ENCODE results near the gene LAD1.

Gene LAD1

DNA sequence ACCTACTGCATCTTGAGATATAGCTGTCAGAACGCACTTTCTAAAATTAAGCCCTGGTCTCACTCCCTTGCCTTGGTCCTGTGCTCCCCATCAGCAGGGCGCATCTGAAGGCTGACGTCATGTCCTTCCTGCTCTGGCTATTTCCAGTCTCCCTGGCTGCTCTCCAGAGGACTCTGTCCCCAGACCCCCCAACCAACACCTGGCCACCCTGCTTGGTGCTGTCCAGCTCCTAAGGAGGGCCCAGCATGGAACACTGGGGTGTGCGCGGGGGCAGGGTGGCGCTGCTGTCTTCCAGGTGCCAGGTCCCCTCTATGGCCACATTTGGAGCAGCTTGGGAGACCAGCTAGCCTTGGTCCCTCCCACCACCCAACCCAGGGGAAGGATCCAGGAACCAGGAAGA is 29.9 kb downstream of the LAD1 start:
- DNase-seq (ENCODE audit: extremely low read depth in 1 of 2, low read depth in 1 of 2): no peak

DNA sequence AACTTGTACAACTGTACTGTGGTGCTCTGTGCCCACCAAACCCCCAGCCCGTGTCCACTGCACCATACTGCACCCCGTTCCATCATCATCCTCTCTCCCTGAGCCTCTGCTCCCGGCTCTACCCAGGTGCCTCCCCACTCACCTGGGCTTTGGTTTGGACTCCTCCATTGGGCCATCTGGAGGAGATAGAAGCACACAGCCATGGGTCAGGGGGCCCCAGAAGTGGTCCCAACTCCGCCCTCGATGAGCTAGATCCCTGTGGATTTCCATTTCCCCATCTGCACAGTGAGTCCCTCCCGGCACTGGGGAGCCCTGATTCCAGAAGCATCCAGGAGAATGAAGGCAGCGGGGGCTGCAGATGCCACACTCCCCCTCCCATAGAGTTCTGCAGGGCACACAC is 32.4 kb downstream of the LAD1 start:
- DNase-seq (ENCODE audit: extremely low read depth in 1 of 2, low read depth in 1 of 2): no peak

DNA sequence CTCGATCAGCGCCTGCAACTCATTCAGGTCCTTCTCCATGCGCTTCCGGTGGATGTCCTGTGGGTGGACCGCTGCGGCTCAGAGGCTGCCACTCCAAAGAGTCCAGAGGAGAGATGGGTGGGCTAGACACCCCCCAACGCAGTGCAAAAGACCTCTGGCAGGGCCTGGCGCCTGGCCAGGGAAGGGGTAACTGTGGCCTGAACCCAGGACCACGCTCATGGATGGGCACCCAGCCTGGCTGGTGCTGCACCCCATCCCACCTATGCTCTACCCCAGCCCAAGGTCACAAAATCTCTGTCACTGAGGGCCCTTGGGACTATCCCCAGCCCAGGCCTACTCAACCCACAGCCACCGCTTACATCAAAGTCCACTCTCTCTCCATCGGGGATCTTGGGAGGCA is 33.9 kb downstream of the LAD1 start:
- DNase-seq (ENCODE audit: extremely low read depth in 1 of 2, low read depth in 1 of 2): no peak

DNA sequence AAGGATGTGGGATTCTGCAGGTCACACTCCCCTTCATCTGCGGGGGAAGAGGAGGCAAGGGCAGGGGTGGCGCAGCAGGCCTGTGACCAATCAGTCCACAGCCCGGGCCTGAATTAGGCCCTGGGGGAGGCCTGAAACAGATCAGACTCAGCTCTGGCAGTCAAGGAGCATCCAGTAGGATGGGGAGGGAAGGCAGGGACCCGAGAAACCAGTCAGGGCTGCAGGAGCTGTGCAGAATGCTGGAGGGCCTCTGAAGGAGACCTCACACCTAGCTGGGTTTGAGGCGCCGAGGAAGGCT is 34.4 kb downstream of the LAD1 start:
- DNase-seq (ENCODE audit: extremely low read depth in 1 of 2, low read depth in 1 of 2): no peak

DNA sequence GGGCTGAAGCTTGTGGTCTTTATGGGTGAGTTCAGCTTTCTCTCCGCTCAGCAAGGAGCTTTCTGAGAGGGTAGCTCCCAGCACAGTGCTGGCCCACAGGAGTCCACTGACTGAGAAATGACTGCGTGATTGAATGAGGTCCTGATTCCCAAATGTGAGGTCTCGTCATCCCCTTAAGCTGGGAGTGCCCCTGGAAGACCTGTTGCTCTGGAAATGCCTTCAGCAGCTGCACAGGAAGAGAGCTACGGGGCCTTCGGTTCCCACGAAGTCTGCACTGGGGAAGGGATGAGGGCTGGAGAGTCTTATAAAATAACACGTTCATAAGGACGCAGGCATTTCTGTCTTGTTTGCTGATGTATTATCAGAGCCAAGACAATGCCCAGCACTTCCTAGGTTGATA is 35.7 kb downstream of the LAD1 start:
- DNase-seq (ENCODE audit: extremely low read depth in 1 of 2, low read depth in 1 of 2): no peak

DNA sequence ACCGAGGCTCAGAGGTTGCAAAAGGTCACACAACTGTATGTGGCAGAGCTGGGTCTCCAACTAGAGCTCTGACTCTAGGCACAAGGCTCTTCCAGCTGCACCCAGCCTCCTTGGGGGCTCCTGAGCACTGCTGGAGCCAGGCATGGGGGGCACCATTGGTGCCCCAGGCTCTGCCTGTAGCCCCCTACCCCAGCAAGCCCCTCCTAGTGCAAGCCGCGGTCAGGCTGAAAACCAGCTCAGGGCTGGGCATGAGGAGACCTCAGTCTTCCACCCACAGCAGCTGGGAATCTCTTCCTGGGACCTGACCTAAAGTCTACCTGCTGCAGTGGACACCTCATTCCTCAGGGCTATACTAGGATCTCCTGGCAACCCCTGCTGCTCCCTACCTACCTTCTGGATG is 36.2 kb downstream of the LAD1 start:
- DNase-seq (ENCODE audit: extremely low read depth in 1 of 2, low read depth in 1 of 2): no peak

DNA sequence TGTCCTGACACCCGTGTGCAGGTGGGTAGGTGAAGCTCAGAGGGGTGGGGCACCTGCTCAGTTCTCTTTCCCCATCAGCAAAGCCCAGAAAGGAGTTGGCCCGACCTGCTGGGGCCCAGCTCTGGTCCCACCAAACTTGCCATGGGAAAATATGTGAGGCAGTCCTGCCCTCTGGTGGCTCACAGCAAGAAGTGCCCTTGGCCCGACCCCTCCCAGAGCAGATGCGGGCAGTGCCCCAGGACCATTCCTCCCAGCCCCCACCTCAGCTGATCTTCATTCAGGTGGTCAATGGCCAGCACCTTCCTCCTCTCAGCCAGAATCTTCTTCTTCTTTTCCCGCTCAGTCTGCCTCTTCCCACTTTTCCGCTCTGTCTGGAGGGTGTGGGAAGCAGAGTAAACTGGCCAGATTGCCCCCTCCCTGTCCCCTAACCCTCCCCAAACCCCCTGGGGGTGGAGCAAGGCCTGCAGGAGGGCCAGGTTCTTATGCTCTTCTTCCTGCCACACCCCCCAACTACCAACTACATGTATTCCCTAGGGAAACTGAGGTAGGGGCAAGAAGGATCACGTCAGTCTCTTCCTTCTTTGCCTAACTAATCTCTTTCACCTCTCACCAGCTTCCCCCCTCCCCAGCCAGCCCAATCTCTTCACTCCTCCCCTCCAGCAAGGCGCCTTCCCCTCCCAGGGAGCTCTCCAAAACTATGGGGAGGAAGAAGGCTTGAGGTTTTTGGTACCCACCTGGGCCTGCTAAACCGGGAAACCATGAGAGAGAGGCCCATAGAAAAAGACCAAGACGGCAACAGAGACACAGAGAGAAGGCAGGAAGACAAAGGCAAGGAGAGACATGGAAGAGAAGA is 37.2 kb downstream of the LAD1 start:
- no peak for DNase-seq (ENCODE audit: extremely low read depth in 1 of 2, low read depth in 1 of 2)

DNA sequence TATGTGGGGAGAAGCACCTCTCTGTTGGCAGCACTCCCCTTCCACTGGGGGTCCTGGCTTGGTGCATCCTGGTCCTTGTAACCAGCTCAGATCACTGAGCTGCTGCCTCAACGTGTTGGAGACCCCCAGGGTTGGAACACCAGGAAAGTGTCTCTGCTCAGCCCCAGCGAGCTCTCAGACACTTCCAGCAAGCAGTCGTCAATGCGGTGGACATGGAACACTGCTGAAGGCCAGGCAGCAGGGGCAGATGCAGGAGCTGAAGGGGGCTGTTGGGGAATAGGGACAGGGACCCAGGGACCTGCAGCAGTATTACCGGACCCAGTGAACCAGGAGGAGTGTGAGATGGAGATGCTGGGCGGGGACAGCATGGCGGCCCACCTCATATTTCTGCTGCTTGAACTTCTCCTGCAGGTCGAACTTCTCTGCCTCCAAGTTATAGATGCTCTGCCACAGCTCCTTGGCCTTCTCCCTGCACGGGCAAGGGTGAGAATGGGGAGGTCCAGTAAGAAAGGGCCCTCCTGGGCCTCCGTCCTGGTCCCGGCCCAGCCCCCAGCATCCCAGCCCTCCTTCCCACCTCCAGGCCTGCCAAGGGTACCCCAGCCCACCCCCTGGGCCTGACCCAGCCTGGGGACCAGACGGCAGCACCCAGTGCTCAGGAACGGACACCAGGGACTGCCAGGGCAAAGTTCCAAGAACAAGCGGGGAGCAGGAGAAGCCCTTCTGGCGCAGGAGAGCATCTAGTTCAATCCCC is 38.0 kb downstream of the LAD1 start:
- DNase-seq (ENCODE audit: extremely low read depth in 1 of 2, low read depth in 1 of 2): no peak

DNA sequence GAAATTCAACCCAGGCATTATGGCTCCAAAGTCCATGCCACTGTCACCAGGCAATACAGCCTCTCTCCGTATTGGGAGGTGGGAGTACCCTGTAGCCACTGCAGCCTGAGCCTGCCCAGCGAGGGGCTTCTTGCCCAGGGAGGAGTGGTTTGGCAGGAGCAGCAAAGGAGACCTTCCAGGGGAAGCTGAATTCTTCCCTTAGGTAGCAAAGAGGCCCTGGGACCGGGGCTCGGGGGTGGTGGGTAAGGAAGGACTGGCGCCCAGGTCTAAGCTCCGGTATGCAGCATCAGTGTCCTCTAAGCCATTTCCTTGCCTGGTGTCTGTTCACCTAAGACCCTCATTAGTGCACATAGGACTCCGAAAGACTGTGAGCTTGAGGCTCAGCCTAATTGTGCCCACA is 38.6 kb downstream of the LAD1 start:
- no peak for DNase-seq (ENCODE audit: extremely low read depth in 1 of 2, low read depth in 1 of 2)

DNA sequence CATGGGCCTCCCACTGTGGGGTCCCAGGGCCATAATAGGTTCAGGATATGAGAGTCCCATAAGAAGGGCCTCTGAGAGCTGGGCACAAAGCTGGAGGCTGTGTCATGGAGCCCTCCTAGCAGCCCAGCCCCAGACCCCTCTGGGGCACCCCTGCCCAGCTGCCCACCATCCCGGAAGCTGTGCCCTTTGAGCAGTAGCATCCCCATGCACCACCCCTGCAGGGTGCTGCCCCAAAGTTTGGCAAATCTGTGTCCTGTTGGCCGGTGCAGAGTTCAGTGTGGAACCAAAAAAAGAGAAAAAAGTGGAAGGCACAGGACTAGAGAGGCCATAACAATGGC is 39.3 kb downstream of the LAD1 start:
- DNase-seq (ENCODE audit: extremely low read depth in 1 of 2, low read depth in 1 of 2): no peak

DNA sequence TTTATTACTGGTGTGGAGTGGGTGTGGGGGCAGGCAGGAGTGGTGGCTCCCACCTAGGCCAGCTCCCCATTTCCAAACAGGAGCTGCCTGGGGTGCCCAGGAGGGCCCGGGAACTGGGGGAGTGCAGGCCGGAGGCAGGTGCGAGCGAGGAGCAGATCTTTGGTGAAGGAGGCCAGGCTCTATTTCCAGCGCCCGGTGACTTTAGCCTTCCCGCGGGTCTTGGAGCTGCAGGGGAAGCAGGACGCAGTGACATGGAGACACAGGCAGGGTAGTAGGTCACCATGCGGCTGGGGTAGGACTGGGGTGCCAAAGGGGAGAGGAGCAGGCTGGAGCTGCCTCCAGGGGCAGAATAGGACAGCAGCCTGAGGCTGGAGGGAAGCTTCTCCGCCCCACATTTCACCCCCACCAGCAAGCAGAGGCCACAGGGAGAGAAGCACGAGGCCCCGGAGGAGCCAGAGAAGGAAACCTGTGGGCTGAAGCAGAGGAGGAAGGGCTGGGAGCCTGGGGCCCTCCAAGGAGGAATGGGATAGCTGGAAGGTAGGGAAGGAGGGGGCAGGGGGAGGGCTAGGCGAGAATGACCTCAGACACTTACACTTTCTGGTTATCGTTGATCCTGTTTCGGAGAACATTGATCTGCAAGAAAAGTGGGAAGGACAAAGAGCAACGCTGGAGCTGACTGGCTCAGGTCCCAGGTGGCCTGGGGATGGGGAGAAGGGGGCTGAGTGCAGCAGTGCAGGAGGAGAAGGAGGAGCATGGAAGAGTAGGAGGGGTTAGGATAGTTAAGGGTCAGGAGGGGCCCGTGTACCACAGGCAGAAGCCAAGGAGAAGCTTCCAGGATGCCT is 39.9 kb downstream of the LAD1 start:
- no peak for DNase-seq (ENCODE audit: extremely low read depth in 1 of 2, low read depth in 1 of 2)

DNA sequence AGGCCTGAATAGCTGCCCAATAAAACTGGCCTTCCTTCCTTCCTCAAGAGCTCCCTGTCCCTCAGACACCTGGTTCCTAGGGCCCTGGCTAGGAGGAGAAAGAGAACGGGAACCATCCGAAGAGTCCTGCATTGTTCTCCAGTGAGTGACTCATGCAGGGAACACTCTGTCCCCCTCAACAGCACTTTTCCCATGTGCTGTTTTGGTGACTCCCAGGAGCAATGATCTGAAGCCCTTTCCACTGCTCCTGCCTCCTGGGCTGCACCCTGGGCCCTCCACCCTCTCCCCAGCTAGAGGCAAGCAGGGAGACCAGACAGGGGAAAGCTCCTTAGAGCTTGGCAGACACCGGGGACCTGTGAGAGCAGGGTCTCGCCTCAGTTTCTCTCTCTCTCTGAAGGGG is 40.5 kb downstream of the LAD1 start:
- no peak for DNase-seq (ENCODE audit: extremely low read depth in 1 of 2, low read depth in 1 of 2)

DNA sequence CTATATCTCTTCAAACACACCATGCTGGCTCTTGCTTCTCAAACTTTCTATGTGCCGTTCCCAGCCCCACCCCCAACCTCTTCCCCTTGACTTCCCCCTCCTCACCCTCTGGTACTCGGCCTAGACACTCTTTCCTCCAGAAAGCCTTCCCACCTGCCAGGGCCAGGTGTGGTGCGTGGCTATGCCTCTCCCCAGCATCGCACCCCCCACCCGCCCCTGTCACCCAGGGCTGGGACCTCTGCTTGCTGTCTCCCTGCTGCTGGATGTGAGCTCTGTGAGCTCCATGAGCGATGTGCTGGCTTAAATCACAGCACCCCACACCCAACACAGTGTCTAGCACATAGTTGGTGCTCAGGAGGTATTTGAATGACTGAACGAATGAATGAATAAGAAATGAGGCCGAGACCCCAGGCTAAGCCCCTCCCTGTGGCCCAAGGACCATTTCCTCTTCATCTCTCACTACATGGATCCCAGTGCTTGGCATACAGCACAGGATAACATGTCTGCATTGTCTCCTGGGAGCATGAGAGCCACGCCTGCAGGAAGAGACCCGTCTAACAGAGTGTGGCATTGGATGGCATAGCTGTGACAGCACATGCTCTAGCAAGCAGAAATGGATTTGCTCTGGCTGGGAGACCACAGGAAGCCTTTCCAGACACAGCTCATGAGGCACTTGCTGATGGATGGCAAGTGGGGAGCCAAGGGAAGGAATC is 41.3 kb downstream of the LAD1 start:
- DNase-seq (ENCODE audit: extremely low read depth in 1 of 2, low read depth in 1 of 2): no peak

DNA sequence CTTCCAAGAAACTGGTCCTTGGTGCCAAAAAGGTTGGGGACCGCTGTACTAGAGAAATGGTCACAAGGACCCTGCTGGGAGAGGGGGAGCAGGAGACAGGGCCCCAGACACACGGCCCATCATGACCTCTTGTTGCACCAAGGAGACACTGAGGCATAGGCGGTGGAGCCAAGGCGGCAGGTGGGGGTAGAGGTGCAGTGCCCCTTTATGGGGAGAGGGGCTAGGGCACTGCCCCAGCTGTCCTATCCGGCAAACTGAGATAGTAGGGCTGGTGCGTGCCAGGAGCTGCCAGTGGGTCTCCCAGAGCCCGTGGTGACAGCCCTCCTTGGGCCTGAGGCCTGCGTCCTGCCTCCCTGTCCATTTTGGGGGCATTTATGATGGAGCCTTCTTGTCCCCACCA is 41.9 kb downstream of the LAD1 start:
- no peak for DNase-seq (ENCODE audit: extremely low read depth in 1 of 2, low read depth in 1 of 2)

DNA sequence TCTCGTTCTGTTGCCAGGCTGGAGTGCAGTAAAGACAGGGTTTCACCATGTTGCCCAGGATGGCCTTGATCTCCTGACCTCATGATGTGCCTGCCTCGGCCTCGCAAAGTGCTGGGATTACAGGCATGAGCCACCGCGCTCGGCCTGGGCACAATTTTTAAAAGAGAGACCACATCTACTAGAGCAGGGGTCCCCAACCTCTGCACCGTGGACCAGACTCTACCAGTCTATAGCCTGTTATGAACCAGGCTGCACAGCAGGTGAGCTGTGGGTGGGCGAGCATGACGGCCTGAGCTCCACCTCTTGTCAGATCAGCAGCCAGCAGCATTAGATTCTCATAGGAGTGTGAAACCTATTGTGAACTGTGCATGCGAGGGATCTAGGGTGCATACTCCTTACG is 42.4 kb downstream of the LAD1 start:
- DNase-seq (ENCODE audit: extremely low read depth in 1 of 2, low read depth in 1 of 2): no peak

DNA sequence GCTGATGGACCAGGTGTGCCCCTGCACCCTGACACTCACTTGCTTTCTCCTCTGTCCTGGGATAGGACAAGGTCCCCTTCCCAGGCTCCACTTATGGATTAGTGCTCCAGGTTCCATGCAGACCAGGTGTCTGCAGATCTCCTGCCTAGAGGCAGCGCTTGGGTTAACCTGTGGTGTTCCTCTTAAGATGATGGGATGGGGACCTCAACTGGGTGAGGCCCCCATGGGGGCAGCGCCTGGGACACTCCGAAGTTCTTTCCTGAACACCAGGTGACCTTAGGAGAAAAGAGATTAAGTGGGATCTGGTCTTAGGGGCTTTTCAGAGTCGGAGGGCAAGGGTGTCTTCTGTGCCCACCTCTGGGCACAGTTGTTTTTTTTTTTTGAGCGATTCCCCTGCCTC is 42.9 kb downstream of the LAD1 start:
- DNase-seq (ENCODE audit: extremely low read depth in 1 of 2, low read depth in 1 of 2): no peak

DNA sequence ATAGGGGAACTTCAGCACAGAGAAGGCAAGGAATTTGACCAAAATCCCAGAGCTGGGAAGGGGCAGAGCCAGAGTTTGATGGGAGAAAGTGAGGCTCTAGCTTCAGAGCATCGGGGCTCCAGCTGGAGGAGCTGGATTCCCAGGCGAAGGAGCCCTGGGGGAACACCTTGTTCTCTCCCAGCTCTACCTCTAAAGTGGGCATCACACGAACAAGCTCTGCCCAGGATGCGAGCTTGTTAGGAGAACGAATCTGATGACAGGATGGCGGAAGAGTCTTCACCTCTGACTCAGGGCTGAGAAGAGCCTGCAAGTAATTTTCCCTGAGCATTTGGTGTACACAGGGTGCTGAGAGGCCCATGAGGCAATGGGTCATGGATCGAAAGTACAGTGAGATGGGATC is 43.7 kb downstream of the LAD1 start:
- no peak for DNase-seq (ENCODE audit: extremely low read depth in 1 of 2, low read depth in 1 of 2)

DNA sequence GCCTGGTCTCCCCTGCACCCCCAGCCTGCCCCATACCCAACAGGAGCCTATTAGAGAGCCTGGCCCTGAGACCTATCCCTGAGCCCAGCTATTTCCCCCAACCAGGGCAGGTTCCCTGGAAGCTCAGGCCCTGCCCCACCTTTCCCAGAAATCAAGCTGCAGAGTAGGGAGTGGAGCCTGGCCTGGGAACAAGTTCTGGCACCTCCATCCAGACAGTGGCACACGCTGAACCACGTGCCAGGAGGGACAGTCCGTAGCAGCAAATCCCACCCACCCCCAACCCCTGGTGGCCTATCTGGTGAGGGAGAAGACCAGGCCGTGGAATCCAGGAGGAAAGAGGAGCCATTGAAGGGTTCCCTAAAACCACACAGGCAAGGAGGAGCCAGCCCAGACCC is 44.2 kb downstream of the LAD1 start:
- DNase-seq (ENCODE audit: extremely low read depth in 1 of 2, low read depth in 1 of 2): no peak

DNA sequence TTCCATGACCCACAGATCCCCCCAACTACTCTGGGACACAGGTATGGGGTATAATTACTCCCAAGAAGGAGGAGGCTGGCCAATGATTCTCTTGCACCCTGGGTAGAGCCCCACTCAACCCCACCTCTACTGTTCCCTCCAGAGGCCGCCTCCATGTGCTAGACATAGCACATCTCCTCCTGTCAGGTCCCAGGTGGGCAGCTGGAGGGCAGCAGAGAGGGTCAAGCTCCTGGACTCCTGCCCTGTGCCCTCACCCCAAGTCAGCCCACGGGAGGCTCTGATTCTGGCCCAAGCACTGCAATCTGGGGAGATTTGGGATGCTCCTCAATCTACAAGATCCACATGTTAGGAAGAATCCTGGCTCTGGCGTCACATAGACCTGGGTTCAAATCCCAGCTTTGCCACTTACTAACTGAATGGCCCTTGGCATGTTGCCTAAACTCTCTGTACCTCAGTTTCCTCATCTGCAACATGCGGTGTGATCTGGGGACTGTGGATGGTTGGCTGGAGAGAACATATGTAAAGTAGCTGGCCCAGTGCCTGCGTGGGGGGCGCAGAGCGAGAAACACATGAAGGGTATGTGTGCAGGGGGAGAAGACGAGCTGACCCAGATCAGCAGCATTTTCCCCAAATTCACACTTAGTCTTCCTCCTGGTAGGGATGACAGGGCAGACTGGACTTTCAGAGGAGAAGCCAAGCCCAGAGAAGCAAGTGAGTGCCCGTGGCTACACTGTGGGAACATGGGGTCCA is 44.8 kb downstream of the LAD1 start:
- no peak for DNase-seq (ENCODE audit: extremely low read depth in 1 of 2, low read depth in 1 of 2)

DNA sequence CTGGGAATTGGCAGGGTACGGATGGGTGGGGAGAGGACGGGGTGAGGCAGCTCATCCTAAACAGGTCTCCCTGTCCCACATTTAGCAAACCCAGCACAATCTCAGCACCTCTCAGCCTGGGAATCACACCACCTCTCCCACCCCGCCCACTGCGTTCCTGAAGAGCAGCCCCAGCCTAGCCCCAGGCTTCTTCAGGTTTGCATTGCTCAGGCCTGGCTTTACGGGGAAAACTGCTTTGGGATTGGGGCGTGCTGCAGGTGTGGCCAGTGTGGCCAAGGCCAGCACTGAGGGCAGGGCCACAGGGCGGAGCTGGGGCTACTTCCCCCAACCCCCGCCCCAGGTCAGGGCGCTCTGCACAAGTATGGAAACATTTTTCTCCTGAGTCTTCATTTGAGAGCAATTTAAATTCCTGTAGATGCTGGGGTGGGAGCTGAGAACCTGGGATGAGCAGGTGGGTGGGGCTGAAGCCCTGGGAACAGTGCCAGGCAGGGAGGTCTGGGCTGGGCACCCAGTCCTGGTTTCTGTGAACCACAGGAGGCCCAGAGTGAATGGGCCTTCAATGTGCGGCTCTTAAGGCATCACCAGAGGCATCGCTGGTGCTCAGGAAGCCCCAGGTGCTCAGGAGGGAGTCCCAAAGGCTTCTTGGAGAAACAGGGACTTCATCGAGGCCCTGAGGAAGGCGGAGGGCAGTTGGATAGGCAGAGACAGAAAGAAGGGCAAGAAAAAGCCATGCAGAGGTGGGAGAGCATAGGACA is 45.8 kb downstream of the LAD1 start:
- DNase-seq (ENCODE audit: extremely low read depth in 1 of 2, low read depth in 1 of 2): no peak

Measured in stimulated activated CD8-positive, alpha-beta memory T cell treated with anti-CD3 and anti-CD28 coated beads, Interleukin-7, amount 100 ng/mL, for 48 hours (primary cell).